Type B pancreatic cell (in vitro differentiated cells): Measurements from ENCODE around the gene TRHDE. TPM values are rescaled to one million over a fixed set of nuclear protein-coding genes. Genes with fewer than 3 reads are reported as not detected.

Experiments
- DNase-seq: peaks from one replicate; pipeline ENCODE4 v3.0.0; 2021; ENCODE audit warnings: mixed read lengths; ENCODE audit not compliant: unreplicated experiment; ENCODE audit errors: extremely low spot score
- H3K27ac Mint-ChIP-seq: 2 replicates; pipeline ENCODE4 v1.8.0; 2021; ENCODE audit warnings: mild to moderate bottlenecking, mixed read lengths
- H3K27me3 Mint-ChIP-seq: 2 replicates; pipeline ENCODE4 v1.8.0; 2021; ENCODE audit warnings: mixed read lengths
- H3K36me3 Mint-ChIP-seq: 2 replicates; pipeline ENCODE4 v1.8.0; 2021; ENCODE audit warnings: mixed read lengths
- H3K4me1 Mint-ChIP-seq: one replicate; pipeline ENCODE4 v1.8.0; 2021; ENCODE audit warnings: mixed read lengths; ENCODE audit not compliant: unreplicated experiment
- H3K4me3 Mint-ChIP-seq: 2 replicates; pipeline ENCODE4 v1.8.0; 2021; ENCODE audit warnings: mild to moderate bottlenecking, mixed read lengths
- H3K9me3 Mint-ChIP-seq: 2 replicates; pipeline ENCODE4 v1.8.0; 2021; ENCODE audit warnings: mixed read lengths
- CTCF ChIP-seq: fragments of 200-600 bp; sonication (generic); conservative IDR thresholded peaks from 2 replicates; pipeline ENCODE4 v1.5.0; 2021; ENCODE audit warnings: antibody characterized with exemption, mild to moderate bottlenecking
- total RNA-seq: library from RNA; stranded (reverse); gene quantifications from 2 replicates; pipeline ENCODE4 v1.2.1, GENCODE V29; 2021; ENCODE audit warnings: low replicate concordance

TRHDE gene
- total RNA-seq, 1 donor from 2014 or later = 3.2 TPM

GRCh38 chr12:72676556-72676955 is 404.4 kb downstream of the TRHDE start:
- Mint-ChIP-seq H3K9me3 (no peaks in the 10 kb centered on the region), H3K27me3 (no peaks in the 10 kb centered on the region), H3K36me3 (no peaks in the 10 kb centered on the region), H3K27ac (no peak overlapping the region), H3K4me3 (no peak overlapping the region), H3K4me1 (peaks cover 28% of the 10 kb centered on the region)
- no peak for TF ChIP-seq CTCF
- no peak for DNase-seq

- no peaks in the 10 kb centered on the region for H3K27me3 Mint-ChIP-seq
- no peaks in the 10 kb centered on the region for H3K9me3 Mint-ChIP-seq
- peaks cover 28% of the 10 kb centered on the region for H3K4me1 Mint-ChIP-seq
- H3K4me3 Mint-ChIP-seq = no peak overlapping the region
- DNase-seq = no peak
- H3K27ac Mint-ChIP-seq = no peak overlapping the region
- H3K36me3 Mint-ChIP-seq = no peaks in the 10 kb centered on the region
- TF ChIP-seq CTCF = no peak
These were observed 405.0 kb downstream of the TRHDE start for GRCh38 chr12:72677139-72677538.

GRCh38 chr12:72677846-72678245 is 405.7 kb downstream of the TRHDE start:
- H3K27ac Mint-ChIP-seq = no peak overlapping the region
- H3K4me3 Mint-ChIP-seq = no peak overlapping the region
- H3K36me3 Mint-ChIP-seq = no peaks in the 10 kb centered on the region
- H3K4me1 Mint-ChIP-seq = peaks cover 22% of the 10 kb centered on the region
- no peak for TF ChIP-seq CTCF
- H3K9me3 Mint-ChIP-seq = no peaks in the 10 kb centered on the region
- no peak for DNase-seq
- no peaks in the 10 kb centered on the region for H3K27me3 Mint-ChIP-seq

GRCh38 chr12:72679147-72679757 is 407.1 kb downstream of the TRHDE start:
- Mint-ChIP-seq H3K27ac (no peak overlapping the region), H3K4me3 (no peak overlapping the region), H3K9me3 (no peaks in the 10 kb centered on the region), H3K27me3 (no peaks in the 10 kb centered on the region), H3K36me3 (no peaks in the 10 kb centered on the region), H3K4me1 (peaks cover 12% of the 10 kb centered on the region)
- DNase-seq = no peak
- TF ChIP-seq CTCF = no peak

- H3K4me3 Mint-ChIP-seq = no peak overlapping the region
- H3K27me3 Mint-ChIP-seq = no peaks in the 10 kb centered on the region
- H3K27ac Mint-ChIP-seq = no peak overlapping the region
- no peaks in the 10 kb centered on the region for H3K36me3 Mint-ChIP-seq
- TF ChIP-seq CTCF = no peak
- H3K4me1 Mint-ChIP-seq = peaks cover 12% of the 10 kb centered on the region
- no peaks in the 10 kb centered on the region for H3K9me3 Mint-ChIP-seq
- DNase-seq = no peak
These were observed 408.9 kb downstream of the TRHDE start for GRCh38 chr12:72681028-72681427.

GRCh38 chr12:72684491-72684890 is 412.3 kb downstream of the TRHDE start:
- no peak overlapping the region for H3K4me3 Mint-ChIP-seq
- no peaks in the 10 kb centered on the region for H3K9me3 Mint-ChIP-seq
- H3K4me1 Mint-ChIP-seq = peaks cover 2% of the 10 kb centered on the region
- H3K27me3 Mint-ChIP-seq = no peaks in the 10 kb centered on the region
- H3K27ac Mint-ChIP-seq = no peak overlapping the region
- no peak for TF ChIP-seq CTCF
- no peaks in the 10 kb centered on the region for H3K36me3 Mint-ChIP-seq
- no peak for DNase-seq
